Esophagus muscularis mucosa (tissue), 4 donors: ENCODE data around the gene LPO.

Experiments used
- EP300 ChIP-seq: sonication (generic); formaldehyde crosslinking; IDR thresholded peaks from one replicate; pipeline ENCODE4 v1.6.1; 2017; ENCODE audit warnings: antibody characterized with exemption
- POLR2A ChIP-seq: fragments of 450-650 bp; IDR thresholded peaks from one replicate; pipeline ENCODE4 v1.6.1; 2017; ENCODE audit warnings: antibody characterized with exemption, moderate library complexity, mild to moderate bottlenecking, low read depth
- TF ChIP-seq, protein P1 (sequence below), 3 experiments: fragments of 200-600 bp in 2 of 3; fragments of 450-650 bp in 1 of 3; sonication (generic) in 2 of 3; IDR thresholded peaks; one replicate each; pipeline ENCODE4 v1.5.1; 2017 to 2019; ENCODE audit warnings: antibody characterized with exemption in 3 of 3, mild to moderate bottlenecking in 2 of 3, moderate library complexity in 1 of 3

GRCh38 chr17:58270476-58271215 lies 32.3 kb downstream of the LPO start:
- TF ChIP-seq POLR2A (no peak), EP300 (no peak)
- TF ChIP-seq, protein P1, sequence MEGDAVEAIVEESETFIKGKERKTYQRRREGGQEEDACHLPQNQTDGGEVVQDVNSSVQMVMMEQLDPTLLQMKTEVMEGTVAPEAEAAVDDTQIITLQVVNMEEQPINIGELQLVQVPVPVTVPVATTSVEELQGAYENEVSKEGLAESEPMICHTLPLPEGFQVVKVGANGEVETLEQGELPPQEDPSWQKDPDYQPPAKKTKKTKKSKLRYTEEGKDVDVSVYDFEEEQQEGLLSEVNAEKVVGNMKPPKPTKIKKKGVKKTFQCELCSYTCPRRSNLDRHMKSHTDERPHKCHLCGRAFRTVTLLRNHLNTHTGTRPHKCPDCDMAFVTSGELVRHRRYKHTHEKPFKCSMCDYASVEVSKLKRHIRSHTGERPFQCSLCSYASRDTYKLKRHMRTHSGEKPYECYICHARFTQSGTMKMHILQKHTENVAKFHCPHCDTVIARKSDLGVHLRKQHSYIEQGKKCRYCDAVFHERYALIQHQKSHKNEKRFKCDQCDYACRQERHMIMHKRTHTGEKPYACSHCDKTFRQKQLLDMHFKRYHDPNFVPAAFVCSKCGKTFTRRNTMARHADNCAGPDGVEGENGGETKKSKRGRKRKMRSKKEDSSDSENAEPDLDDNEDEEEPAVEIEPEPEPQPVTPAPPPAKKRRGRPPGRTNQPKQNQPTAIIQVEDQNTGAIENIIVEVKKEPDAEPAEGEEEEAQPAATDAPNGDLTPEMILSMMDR (IDR thresholded peaks at IDR 0.05): no peak
